VCaP (cell line): Measurements from ENCODE around the gene CD52.

Source experiments
- H3K27ac ChIP-seq: fragments of 450-650 bp; 2 replicates; pipeline ENCODE4 v1.5.1; 2017
- TF ChIP-seq, protein P1 (sequence below): fragments of 450-650 bp; conservative IDR thresholded peaks from 2 replicates; pipeline ENCODE4 v1.5.1; 2017; ENCODE audit warnings: mild to moderate bottlenecking, moderate library complexity

Gene CD52

DNA sequence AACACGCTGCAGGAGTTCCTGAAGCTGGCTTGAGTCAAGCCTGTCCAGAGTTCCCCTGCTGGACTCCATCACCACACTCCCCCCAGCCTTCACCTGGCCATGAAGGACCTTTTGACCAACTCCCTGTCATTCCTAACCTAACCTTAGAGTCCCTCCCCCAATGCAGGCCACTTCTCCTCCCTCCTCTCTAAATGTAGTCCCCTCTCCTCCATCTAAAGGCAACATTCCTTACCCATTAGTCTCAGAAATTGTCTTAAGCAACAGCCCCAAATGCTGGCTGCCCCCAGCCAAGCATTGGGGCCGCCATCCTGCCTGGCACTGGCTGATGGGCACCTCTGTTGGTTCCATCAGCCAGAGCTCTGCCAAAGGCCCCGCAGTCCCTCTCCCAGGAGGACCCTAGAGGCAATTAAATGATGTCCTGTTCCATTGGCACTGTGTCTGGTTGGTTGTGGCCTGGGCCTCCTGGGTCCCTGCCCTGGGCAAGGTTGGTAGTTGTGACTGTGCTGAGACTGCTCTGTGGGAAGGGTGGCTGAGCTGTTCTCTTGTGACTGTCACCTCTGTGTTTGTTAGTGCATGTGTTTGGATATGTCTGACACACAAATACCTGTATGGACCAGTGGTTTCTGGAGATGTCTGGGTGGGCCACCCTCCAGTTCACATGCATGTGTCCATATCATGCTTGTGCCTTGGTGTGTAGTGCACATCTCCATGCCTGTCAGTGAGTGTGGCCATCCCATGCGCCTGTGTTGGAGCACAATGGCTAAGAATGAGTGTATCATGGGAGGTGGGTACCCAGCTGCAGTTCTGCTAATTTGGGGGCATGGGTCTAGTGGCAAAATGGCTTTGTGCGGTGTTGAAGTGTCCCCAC is 36.4 kb upstream of the CD52 start:
- TF ChIP-seq, protein P1, sequence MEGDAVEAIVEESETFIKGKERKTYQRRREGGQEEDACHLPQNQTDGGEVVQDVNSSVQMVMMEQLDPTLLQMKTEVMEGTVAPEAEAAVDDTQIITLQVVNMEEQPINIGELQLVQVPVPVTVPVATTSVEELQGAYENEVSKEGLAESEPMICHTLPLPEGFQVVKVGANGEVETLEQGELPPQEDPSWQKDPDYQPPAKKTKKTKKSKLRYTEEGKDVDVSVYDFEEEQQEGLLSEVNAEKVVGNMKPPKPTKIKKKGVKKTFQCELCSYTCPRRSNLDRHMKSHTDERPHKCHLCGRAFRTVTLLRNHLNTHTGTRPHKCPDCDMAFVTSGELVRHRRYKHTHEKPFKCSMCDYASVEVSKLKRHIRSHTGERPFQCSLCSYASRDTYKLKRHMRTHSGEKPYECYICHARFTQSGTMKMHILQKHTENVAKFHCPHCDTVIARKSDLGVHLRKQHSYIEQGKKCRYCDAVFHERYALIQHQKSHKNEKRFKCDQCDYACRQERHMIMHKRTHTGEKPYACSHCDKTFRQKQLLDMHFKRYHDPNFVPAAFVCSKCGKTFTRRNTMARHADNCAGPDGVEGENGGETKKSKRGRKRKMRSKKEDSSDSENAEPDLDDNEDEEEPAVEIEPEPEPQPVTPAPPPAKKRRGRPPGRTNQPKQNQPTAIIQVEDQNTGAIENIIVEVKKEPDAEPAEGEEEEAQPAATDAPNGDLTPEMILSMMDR = no peak
- H3K27ac ChIP-seq = no peak overlapping the region

DNA sequence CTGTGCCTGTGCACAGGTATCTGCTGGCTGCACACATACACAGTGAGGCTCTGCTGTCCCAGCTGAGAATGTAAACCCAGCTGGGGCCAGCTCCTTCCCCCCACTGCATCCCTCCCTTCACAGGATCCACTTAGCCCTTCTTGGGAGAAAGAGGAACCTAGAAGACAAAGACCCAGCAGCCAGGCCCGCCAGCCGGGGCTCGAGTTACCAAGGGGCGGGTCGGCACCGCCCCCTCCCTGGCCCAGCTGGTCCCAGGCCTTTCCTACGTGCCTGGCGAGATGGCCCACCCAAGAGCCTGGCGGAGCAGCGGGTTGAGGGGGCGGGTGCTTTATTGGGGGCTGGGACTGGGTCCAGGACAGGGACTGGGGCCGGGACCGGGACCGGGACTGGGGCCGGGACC is 35.8 kb upstream of the CD52 start:
- TF ChIP-seq, protein P1 = no peak
- H3K27ac ChIP-seq = no peak overlapping the region

DNA sequence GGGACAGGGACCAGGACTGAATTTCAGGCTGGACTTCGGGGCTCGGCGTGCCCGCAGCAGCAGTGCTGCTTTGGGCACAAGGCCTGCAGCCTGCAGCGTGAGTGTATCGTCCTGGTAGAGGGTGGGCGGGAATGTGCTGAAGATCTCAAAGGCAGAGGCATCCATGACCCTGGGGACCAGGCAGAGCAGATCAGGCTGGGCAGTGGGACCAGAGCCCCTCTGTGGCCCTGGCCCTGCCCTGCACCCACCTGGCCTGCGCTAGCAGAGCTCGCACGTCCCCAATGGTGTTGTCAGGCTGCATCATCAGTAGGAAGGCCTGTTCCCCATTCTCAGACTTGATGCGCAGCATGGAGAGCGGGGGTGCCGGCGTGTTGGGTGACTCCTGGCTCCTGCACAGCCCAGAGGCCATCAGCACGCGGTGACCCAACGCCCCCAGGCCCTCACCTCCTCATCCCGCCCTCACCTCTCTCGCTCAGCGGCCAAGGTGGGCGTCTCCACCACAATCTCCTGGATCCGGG is 35.3 kb upstream of the CD52 start:
- H3K27ac ChIP-seq = no peak overlapping the region
- TF ChIP-seq, protein P1 = no peak

DNA sequence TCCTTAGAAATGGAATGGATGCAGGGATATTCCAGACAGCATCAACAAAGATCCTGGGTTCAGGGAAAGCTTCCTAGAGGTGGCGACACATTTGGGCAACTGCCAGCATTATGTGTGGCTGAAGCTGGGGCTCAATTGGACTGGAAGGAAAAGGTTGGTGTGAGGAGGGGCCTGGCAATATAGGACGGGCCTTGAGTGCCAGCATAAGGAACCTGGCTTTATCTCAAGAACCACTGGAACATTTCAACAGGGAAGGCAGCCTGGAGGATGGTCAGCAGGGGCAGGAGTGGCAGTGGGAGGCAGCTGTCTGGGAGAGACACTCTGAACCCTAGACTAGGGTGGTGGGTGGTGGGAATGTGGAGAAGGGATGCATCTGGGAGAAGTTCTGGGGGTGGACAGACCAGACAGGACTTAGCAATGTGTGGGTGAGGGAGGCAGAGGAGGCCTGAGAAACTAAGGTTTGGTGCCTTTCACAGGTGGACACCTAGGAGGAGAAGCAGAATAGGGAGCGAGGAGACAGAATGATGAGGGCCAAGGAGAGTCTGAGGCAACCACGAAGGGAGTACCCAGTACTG is 34.4 kb upstream of the CD52 start:
- TF ChIP-seq, protein P1 = no peak
- H3K27ac ChIP-seq = no peak overlapping the region

DNA sequence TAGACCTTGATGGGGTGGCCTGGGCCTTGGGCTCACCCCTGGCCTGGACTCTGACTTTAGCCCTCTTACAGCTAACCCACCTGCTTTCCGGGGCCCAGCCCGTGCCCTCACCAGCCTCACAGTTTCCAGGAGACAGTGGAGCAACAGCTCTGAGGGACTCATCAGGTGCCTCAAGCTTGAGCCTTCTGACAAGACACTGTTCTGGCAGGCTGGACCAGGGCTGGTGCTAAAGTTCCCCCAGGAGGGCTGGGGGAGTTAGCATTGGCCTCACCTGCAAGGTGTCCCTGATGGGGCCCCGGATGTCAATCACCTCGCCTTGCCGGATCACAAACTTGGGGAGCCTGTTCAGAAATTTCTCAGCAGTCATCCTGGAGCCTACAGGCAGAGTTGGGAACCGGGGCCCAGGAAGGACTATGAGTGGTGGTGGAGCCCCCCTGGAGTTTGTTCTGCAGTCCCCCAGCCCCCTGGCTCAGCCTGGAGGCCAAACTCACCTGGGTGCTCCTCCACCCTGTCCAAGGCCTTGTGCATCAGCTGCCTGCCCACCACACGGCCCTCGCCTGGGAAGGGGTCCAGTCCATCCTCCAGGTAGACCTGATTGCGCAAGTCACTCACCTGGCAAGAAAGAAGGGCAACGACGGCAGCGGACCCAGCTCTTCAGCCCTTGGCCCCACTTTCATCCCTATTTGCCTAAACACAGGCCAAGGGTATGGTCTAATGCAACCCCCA is 33.7 kb upstream of the CD52 start:
- no peak overlapping the region for H3K27ac ChIP-seq
- TF ChIP-seq, protein P1 = no peak

DNA sequence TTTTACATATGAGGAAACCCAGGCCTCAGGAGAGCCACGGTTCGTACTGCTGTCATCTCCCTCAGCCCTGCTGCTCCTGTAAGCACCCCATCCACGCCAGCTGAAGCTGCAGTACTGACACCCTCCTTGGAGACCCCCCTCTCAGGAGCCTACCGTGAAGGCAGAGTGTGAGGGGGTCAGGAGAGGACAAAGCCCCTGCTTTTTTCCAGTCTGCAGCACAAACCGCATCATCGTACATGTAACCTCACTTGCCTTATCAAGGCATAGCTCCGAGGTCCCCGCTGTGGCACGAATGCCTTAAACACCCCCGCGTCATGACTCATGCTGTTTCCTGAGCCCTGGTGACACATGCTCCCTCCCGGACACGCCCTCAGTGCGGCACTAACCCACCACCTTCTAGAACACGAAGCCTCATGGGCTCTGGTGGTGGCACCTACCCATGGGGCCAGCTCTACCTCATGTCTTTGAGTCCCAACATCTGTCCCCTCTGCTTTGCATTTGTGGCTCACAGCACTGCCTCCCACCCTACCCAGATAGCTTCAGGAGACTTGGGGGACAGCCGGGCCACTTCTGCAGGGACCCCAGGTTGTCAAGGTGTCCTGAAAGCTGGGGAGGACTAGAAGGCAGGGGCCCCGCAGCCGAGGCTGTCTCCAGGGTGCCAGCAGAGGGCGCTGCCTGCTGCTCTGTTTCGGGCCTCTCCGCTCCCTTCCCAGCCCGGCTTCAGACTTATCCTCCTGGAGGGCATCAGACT is 33.0 kb upstream of the CD52 start:
- TF ChIP-seq, protein P1 = peak; percentile 90
- H3K27ac ChIP-seq = no peak overlapping the region
